Stomach (tissue), 4 donors: ENCODE results near the gene OR51I1.

Experiments used
- CTCF ChIP-seq, 7 experiments: fragments of 450-650 bp in 4 of 7; fragments of 200-600 bp in 3 of 7; sonication (generic) in 3 of 7; IDR thresholded peaks; one replicate each; pipeline ENCODE4 v1.5.1; 2016 to 2019; ENCODE audit warnings: antibody characterized with exemption in 7 of 7, control low read depth in 2 of 7, mild to moderate bottlenecking in 1 of 7
- EP300 ChIP-seq: sonication (generic); formaldehyde crosslinking; IDR thresholded peaks from one replicate; pipeline ENCODE4 v1.6.1; 2017; ENCODE audit warnings: antibody characterized with exemption
- POLR2A ChIP-seq, 4 donors: fragments of 450-650 bp; IDR thresholded peaks; one replicate each; pipeline ENCODE4 v1.6.1; 2016; ENCODE audit warnings: antibody characterized with exemption in 4 of 4, control low read depth in 2 of 4, mild to moderate bottlenecking in 1 of 4, moderate library complexity in 1 of 4
- POLR2AphosphoS5 ChIP-seq, 3 donors: sonication (generic); formaldehyde crosslinking; IDR thresholded peaks; one replicate each; pipeline ENCODE4 v1.6.1; 2016; ENCODE audit warnings: antibody characterized with exemption in 3 of 3

- no peak for TF ChIP-seq POLR2A (IDR thresholded peaks at IDR 0.05)
- TF ChIP-seq CTCF (IDR thresholded peaks at IDR 0.05), result no peak
- no peak for TF ChIP-seq POLR2AphosphoS5 (IDR thresholded peaks at IDR 0.05)
- TF ChIP-seq EP300, result no peak
These were observed 42.4 kb downstream of the OR51I1 start for GRCh38 chr11:5398936-5399335.
